Suppressor macrophage treated with lipopolysaccharide for 1 hour (primary cell): Measurements from ENCODE around the gene SLC9A3.
"Not testable (repeated sequence)": the region's sequence is repeated elsewhere in the genome, so short reads cannot be mapped to it uniquely, and the experiment has no call there.

Experiments
- DNase-seq, 3 donors: peaks; one replicate each; pipeline ENCODE4 v3.0.0-alpha.2; 2020 to 2022

The SLC9A3 gene

DNA sequence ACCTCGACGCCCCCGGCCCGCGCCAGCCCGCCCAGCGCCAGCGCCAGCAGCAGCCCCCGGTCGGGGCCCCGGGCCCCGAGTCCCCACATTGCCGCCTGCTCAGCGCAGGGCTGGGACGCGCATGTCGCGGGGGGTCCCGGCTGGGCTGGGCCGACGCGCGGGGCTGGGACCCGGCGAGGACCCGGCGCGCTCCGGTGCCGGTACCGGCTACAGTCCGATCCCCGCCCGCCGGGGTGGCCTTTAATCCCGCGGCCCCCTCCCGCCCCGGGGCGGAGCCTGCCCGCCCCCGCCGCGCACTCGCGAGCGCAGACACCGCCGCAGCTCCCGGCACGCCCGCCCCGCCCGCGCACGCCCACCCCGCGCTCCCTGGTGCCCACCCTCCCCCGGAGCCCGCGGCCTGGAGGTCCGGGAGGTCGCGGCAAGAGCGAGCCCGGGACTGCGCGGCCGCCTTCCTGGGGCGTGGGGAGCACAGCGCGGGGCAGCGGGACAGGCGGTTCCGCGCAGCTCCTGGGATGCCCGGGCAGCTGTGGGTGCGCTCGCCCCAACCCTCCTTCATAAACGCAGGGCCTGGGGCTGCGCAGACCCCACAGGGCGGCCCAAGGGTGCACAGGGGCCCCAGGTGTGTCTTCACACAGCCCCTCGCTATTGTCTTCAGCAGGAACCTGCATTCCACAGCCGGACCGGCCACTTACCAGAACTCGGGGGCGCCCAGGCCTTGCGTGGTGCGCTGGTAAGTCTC is at the start of gene SLC9A3:
Gene SLC9A3, minus strand, starts transcription at position 216 of the 739 bp plus-strand sequence.
- no peak for DNase-seq

DNA sequence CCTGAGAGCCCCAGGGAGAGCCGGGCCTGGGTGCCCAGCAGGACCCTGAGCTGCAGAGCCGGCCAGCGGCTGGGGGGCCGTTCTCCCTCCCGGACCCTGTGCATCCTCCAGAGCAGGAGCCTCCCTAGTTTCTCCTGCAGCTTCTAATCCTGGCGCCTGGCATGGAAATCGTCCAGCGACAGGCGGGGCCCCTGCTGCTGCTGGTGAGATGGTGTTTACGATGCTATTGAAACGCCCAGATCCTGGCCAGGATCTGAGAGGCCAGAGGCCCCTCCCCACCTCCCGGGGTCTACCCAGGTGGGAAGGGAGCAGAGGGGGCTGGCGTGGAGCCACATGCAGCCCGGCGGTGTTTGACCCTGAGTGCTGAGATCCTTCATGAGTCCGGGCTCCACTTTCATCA is 49.7 kb upstream of the SLC9A3 start:
- no peak for DNase-seq

GRCh38 chr5:573206-573605 is 49.0 kb upstream of the SLC9A3 start:
- DNase-seq = no peak

DNA sequence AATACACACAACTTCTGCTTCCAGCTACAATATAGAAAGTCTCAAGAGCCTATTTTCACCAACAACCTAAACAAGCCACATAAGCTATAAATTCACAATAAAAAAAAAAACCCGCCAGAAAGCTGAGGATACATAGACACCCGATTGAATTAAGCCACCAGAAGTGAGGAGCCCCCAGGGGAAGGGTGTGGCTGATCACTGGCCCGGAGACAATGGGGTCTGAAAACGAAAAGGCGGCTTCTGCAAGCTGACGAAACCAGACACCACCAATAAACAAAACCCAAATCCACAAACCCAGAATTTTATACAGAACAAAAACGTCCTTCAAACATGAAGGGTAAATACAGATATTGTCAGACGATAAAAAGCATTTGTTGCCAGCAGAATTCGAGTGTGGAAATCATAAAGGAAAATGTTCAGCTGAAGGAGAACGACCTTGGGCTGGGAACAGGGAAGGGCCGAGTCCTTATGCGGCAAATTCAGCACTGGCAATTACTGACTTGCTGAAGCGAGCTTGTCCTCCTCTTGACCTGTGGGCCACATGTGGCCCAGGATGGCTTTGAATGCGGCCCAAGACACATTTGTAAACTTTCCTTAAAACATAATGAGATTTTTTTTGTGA is 48.3 kb upstream of the SLC9A3 start:
- no peak for DNase-seq

GRCh38 chr5:571791-572190 is 47.5 kb upstream of the SLC9A3 start:
- DNase-seq = no peak

DNA sequence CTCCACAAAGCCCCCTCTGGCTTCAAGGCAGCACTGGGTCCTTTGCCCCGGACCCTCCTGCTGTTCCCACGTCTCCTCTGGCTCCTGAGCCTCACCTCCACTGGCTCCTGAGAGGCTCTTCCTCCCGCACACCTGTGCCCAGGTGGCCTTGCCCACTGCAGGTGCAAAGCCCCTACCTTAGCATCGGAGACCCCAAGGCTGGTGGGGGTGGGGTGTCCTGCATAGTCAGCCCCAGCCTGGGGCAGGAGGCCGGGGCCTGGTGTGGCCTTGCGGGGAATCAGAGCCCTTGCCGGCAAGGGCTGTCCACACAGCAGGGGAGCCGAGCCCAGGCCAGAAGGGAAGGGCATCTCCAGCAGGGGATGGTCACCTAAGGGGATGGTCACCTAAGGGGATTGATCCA is 46.6 kb upstream of the SLC9A3 start:
- DNase-seq = no peak

DNA sequence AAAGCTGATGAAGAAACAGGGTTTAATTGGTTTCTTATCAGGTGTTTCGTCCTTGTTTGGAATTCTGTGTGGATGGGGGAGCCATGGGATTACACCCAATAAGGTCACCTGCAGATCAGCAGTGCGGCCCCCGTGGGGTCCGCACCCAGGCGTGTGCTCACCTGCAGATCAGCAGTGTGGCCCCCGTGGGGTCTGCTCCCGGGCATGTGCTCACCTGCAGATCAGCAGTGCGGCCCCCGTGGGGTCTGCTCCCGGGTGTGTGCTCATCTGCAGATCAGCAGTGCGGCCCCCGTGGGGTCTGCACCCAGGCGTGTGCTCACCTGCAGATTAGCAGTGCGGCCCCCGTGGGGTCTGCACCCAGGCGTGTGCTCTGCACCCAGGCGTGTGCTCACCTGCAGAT is 46.2 kb upstream of the SLC9A3 start:
- no peak for DNase-seq

DNA sequence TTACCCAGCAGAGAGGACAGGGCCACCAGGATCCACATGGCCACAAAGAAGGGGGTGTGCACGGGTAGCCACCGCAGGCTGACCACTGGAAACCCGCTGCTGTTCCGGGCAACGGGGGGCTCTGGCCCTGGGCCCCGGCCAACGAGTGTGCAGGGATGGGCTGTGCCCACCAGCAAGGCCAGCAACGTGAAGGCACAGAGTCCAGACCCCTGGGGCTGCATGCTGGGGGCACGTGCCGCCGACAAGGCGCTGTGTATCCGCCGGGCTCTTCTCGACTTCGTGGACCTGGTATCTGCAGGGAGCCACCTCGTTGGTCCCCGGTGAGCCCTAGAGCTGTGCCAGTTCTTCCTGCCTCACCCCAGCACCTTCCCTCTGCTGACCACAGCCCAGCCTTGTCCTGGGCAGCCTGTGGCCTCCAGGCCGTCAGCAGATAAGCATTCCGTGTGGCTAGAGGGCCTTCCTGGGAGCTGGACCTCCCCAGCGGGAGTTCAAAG is 45.7 kb upstream of the SLC9A3 start:
- no peak for DNase-seq

GRCh38 chr5:569358-569867 is 45.2 kb upstream of the SLC9A3 start:
- no peak for DNase-seq

DNA sequence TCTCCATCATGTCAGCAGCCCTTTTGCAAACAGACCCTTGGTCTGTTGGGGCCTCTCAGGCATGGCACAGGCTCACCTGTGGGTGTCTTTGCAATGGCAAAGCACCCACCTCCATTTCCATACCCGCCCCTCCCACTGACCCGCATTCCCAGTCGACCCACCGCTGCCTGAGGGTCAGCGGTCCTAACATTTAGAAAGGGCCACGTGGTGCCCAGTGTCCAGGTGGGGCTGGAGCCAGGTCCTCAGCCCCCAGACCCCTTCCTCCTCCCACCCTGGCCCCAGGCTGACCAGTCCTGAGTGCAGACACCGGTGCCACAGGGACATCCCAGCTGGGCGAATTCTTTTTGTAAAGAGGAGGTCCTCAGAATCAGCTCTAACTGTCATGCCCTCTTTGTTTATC is 44.6 kb upstream of the SLC9A3 start:
- no peak for DNase-seq

- peak; percentile 22 to 46 (median 24) for DNase-seq
Measured at GRCh38 chr5:568061-568781, 44.0 kb upstream of the SLC9A3 start.

DNA sequence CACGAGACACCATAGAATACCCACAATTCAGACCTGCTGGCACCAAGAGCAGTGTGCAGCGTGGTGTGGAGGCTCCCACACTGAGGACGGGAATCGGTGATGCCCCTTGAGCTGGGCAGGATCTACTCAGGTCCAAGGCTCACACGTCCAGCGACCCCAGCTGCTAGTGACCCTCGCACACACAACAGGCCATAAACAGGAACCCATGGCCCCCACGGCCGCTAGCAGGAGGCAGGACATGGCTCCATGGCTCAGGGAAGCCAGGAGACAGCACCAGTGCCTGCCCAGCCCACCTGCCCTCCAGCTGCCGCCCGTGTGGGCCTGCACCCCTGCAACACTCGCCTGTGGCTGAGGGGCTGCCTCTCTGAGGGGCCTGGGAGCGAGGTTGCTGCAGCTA is 43.4 kb upstream of the SLC9A3 start:
- no peak for DNase-seq

- DNase-seq = no peak
Measured at GRCh38 chr5:566636-567309, 42.5 kb upstream of the SLC9A3 start.

DNA sequence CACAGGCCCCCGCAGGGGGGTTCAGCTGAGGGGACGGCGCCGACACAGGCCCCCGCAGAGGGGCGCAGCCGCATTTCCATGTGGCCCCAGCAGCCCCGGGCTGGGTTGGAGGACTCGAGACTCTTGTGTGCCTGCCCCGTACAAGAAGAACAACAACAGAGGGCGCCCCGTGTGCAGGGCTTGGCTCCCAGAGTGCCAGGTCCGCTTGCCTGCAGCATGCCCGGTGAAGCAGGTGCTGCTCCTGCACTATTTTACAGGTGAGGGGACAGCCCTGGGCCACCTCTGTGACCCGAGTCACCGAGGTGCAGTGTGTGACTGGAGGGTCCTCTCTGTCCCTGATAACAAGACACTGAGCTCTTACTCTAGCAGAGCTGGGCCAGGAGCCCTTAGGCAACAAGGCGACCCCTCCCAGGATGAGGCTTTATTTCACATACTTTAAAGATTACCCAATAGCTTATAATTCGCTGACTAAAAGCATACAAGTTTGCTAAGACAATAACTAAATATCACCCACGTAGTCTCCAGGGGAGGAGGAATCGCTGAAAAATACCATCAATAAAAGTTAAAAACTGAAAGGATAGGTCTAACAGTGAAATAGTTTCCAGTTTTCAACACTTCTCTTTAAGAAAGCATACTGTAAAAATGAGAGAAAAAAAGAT is 41.7 kb upstream of the SLC9A3 start:
- DNase-seq = no peak

DNA sequence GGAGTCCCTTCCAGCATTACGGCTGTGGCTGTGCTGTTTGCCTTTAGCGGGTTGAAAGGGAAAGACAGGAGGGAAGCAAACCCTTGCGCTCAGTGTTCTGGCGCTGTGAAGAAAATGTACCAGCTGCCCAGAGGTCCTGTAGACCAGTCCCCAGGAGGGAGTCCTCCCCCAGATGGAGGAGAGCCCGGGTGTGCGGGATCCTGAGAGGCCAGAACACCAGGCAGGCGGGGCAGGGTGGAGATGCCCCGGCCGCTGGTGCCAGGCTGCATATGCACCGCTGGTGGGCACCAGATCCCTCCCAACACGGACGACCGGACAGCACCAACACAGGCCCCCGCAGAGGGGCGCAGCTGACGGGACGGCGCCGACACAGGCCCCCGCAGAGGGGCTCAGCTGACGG is 37.2 kb upstream of the SLC9A3 start:
- no peak for DNase-seq

DNA sequence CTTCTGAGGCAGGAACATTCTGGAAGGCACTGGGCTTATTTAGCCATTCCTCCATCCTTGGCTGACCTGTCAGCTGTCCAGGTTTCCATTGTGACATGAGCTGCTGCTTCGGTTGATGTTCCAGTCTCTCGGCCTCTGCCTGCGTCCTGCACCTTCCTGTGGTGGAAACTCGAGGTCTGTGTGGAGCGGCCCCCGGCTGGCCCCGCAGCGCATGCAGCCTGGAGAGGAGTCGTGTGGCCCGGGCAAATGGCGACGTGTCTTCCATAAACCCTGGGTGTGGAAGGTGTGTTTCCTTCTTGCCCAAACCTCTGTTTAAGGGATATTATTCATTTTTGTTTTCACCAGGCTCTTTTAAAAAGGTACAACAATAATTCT is 36.5 kb upstream of the SLC9A3 start:
- DNase-seq = no peak

DNA sequence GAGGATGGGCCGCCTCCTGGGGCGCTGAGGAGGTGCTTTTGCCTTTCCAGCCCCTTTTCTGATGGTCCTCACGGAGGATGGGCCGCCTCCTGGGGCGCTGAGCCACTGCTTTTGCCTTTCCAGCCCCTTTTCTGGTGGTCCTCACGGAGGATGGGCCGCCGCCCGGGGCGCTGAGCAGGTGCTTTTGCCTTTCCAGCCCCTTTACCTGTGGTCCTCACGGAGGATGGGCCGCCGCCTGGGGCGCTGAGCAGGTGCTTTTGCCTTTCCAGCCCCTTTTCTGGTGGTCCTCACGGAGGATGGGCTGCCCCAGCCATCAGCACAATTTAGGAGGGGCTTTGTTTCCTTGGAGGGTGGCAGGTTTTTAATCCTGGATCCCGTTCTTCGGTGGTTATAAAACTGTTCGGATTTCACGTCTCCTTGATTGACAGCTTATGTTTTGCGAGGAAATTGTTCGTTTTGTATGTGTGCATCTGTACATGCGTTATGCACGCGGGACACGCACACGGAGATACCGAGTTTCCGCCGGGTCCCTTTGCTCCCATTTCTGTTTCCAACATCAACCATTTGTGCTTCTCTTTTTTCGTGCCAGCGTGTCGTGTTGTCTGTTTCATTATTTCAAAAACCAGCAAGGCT is 34.7 kb upstream of the SLC9A3 start:
- DNase-seq = no peak

DNA sequence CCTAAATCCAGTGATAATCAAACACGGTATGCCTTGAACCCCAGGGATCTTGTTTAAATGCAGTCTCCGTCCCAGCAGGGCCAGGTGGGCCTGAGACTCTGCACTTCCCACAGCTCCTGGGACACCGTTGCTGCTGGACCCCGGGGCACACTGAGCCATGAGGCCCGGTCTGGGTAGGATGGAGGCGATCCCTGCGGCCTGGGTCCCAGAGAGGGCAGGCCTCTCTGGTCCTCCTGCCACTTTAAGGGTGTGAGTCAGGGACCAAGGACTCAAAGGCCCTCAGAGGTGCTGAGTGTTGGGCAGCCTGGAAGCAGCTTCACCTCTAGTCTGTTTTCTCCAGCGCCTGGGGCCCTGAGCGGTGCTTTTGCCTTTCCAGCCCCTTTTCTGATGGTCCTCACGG is 34.1 kb upstream of the SLC9A3 start:
- no peak for DNase-seq

DNA sequence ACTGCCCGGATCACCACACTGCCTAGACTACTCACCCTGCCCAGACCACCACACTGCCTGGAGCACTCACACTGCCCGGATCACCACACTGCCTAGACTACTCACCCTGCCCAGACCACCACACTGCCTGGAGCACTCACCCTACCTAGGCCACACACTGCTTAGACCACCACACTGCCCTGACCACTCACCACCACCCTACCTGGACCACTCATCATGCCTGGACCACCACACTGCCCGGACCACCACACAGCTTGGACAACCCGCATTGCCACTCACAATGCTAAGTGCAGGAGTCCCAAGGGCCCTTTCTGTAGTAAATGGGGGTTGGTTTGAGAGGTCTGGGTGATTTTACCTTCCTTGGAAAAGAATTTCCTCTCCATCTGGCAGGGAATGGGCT is 33.7 kb upstream of the SLC9A3 start:
- DNase-seq = not testable (repeated sequence)

DNA sequence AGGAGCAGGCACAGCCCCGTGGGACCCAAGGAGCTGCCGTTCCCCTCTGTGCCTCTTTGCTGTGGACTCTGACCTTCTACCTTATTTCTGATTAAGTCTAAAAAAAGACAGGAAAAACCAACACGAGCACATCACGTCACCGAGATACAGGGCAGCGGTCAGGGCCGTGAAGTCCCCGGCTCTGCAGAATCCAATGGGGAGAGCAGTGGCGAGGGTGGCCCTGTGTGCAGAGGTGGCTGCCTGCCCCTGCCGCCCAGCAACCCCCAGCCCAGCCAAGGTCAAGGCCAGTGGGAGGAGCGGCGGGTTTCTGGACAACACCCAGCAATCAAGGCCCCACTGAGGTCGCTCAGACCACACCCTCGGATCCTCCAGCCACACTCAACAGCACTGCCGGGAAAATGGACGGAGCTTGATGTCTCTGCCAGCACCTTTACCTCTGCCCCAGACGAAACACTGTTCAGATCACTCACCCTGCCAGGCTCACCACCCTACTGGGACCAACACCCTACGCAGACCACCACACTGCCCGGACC is 32.7 kb upstream of the SLC9A3 start:
- DNase-seq = no peak

DNA sequence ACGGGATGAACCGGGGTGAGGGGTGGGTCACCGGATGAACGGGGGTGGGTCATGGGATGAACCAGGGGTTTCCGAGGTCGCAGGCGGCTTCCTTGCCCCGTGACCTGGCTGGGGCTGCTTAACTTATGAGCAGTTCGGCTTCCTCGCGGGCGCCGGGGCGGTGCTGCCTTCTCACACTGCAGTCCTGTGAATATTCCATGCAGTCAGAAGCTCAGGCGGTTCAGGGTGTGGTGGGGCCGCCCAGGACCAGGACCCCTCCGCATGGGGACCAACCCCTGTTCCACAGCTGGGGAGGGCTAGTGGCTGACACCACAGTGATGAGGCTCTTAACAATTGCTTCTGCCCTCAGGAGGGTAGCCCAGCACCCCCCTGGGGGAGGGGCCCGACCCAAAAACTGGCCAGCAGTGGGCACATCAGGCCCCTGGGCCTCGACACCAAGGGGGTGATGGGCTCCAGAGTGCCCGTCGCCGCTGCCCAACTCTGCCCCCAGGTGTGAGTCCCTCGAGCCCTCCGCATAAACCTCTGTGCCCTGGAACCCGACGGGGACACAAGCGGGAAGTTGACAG is 30.9 kb upstream of the SLC9A3 start:
- no peak for DNase-seq
